GM10266 (cell line): ENCODE results near the gene CACNA2D1.

Experiments used
- DNase-seq: peaks from one replicate; pipeline ENCODE4 v3.0.0; 2012; ENCODE audit errors: extremely low spot score
- TF ChIP-seq, protein P1 (sequence below): IDR thresholded peaks from 2 replicates; pipeline ENCODE4 v1.5.1; 2012; ENCODE audit warnings: mild to moderate bottlenecking, low read depth; ENCODE audit not compliant: control insufficient read depth, insufficient read depth; ENCODE audit errors: missing control alignments

Gene CACNA2D1

DNA sequence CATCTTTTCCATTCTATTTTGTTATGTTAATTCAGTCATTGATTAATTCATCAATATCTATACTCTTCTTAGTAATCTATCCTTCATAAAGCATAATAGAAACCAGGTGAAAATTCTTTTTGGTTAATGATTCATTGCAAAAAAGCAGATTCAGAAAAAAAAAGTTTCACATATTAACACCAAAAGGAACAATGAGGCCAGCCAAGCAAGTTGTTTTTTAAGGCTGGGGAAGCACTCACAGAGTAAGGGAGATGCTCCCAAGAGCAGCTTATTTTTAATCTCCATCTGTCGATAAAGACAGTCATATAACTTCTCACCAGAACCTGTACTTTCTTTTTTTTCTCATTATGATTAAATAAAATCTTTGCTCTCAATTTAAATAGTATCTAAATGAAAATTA lies 95.8 kb downstream of the CACNA2D1 start:
- TF ChIP-seq, protein P1, sequence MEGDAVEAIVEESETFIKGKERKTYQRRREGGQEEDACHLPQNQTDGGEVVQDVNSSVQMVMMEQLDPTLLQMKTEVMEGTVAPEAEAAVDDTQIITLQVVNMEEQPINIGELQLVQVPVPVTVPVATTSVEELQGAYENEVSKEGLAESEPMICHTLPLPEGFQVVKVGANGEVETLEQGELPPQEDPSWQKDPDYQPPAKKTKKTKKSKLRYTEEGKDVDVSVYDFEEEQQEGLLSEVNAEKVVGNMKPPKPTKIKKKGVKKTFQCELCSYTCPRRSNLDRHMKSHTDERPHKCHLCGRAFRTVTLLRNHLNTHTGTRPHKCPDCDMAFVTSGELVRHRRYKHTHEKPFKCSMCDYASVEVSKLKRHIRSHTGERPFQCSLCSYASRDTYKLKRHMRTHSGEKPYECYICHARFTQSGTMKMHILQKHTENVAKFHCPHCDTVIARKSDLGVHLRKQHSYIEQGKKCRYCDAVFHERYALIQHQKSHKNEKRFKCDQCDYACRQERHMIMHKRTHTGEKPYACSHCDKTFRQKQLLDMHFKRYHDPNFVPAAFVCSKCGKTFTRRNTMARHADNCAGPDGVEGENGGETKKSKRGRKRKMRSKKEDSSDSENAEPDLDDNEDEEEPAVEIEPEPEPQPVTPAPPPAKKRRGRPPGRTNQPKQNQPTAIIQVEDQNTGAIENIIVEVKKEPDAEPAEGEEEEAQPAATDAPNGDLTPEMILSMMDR = no peak

DNA sequence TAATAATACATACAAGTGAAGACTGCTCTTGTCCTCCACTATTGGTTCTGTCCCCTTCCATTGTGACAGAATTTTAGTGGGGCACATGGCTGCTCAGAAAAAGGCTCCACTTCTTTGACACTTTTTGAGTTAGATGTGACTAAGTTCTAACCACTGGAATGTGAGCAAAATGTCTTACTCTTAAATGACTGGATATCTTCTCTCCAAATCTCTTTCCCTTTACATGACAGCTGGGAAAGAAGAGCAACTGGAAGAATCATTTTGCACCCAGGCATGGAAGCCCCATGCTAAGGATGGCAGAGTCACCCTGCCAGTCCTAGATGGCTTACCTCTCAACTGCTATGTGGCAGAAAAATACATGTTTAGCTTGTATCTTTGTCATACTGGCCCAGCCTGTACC lies 97.7 kb downstream of the CACNA2D1 start:
- DNase-seq = no peak
- TF ChIP-seq, protein P1 = no peak

More for the DNA sequence above, 95.8 kb downstream of the CACNA2D1 start:
- no peak for DNase-seq

DNA sequence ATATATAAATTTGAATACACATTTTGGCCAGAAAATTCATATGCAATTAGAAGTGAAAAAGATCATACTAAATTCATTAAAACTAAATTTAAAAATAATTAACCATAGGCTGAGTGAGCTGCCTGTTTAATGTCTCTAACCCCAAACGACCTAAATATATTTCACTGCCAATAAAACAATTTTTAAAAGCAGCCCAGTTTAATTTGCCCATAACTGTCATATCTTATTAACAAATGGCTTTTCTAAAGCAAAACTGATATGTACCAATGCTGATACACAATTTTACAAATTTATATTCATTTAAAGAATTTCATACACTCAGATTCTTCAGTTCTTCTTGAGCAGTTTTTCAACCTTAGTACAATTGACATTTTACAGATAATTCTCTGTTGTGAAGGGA lies 99.9 kb downstream of the CACNA2D1 start:
- TF ChIP-seq, protein P1 = no peak
- no peak for DNase-seq

DNA sequence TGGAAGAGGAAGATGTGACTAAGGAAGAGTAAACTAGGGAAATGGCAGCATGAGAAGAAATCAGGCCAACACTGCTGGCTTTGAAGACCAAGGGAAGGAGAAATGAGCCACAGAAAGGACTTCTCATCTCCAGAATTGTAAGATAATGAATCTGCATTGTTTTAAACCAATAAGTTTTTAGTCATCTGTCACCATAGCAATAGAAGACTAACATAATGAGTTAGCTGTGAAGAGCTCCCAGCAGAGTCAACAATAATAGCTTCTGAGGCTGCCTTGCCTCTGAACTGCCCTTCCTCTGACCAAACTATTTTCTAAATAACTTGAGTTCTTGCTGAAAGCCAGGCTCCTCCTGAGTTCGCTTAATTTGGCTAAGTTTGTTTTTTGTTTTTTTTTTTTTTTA lies 103.6 kb downstream of the CACNA2D1 start:
- DNase-seq = no peak
- TF ChIP-seq, protein P1 = no peak

DNA sequence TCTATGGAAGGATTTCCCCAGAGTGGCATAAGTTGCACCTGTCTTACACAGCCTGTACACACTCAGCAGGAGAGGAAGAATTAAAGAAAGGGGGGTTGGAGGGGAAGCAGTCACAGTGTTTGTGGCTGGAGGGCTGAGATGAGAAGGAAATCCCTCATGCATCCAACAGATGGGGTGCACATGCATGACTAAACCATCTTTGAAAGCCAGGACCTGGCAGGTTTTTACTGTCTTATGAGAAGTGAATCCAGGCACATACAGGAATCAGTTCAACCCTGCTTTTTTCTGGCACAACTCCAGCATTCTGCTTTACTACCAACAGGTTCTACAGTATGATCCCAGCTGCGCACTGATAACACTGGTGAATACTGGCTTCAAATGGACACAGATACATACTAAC lies 107.7 kb downstream of the CACNA2D1 start:
- TF ChIP-seq, protein P1 = no peak
- no peak for DNase-seq

DNA sequence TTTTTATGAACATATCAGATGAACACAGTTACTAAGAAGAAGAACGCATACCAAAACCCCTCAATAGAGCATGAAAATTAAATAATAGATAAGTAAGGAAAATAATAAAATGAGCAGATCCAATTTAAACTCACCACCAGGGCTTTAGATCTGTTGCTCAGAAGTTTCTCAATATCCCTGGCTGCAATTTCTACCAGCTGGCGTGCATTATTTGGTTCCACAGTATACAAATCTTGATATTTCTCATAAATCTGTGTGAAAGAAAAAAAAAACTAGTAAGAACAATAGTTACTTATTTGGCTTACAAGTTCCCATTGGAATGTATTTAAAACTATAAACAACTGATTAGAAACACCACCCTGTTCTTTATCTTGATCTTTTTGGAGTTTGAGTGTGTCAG lies 108.6 kb downstream of the CACNA2D1 start:
- TF ChIP-seq, protein P1 = no peak
- DNase-seq = no peak

DNA sequence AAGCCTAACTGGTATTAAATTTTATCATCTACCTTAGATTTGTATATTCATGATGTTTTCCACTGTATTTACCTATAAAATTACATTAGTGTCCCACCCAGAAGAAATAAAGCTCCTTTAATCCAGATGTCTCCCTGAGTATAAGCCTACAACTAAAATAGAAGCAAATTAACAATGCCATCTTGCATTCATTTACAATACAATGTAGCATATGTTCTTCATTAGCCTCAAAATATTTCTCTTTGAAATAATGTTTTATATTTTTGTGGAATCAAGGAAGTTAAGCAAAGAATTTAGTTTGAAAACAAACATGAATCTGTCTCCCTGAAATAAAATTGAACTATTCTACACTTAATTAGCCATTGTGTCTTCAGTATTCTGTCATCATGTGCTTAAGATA lies 112.3 kb downstream of the CACNA2D1 start:
- DNase-seq = no peak
- TF ChIP-seq, protein P1 = no peak
